GM12878 (cell line): ENCODE data around the gene UTS2R. TPM values are rescaled to one million over a fixed set of nuclear protein-coding genes. Genes with fewer than 3 reads are reported as not detected.

Experiments
- BACH1 ChIP-seq: fragments of 450-650 bp; IDR thresholded peaks from 2 replicates; pipeline ENCODE4 v1.6.1; 2017; ENCODE audit warnings: mild to moderate bottlenecking, borderline replicate concordance
- BHLHE40 ChIP-seq, 2 experiments: fragments of 450-650 bp in 1 of 2; IDR thresholded peaks; 2 replicates each; pipeline ENCODE4 v1.6.1; 2011 to 2017; ENCODE audit warnings: low read depth in 2 of 2, borderline replicate concordance in 1 of 2, improper control_type of control experiment in 1 of 2, low read length in 1 of 2, mild to moderate bottlenecking in 1 of 2
- CHD2 ChIP-seq: IDR thresholded peaks from 2 replicates; pipeline ENCODE4 v1.6.1; 2011; ENCODE audit warnings: low read depth, low read length, improper control_type of control experiment, borderline replicate concordance
- GATAD2B ChIP-seq: fragments of 450-650 bp; conservative IDR thresholded peaks from 2 replicates; pipeline ENCODE4 v1.6.1; 2017; ENCODE audit warnings: low read depth, mild to moderate bottlenecking, moderate library complexity
- IKZF2 ChIP-seq, 2 experiments: fragments of 450-650 bp; IDR thresholded peaks; 2 replicates each; pipeline ENCODE4 v1.6.1; 2017; ENCODE audit warnings: mild to moderate bottlenecking in 2 of 2, moderate library complexity in 2 of 2
- JUND ChIP-seq: IDR thresholded peaks from 2 replicates; pipeline ENCODE4 v1.6.1; 2012; ENCODE audit warnings: low read depth, mild to moderate bottlenecking, low read length, improper control_type of control experiment, moderate library complexity
- KAT2A ChIP-seq: conservative IDR thresholded peaks from 2 replicates; pipeline ENCODE4 v1.6.1; 2011; ENCODE audit warnings: low read depth, low read length; ENCODE audit not compliant: control insufficient read depth
- MTA3 ChIP-seq: IDR thresholded peaks from 2 replicates; pipeline ENCODE4 v1.6.1; 2012; ENCODE audit warnings: low read length, inconsistent platforms, borderline replicate concordance
- NFXL1 ChIP-seq: fragments of 450-650 bp; IDR thresholded peaks from 2 replicates; pipeline ENCODE4 v1.6.1; 2017; ENCODE audit warnings: antibody characterized with exemption, mild to moderate bottlenecking, borderline replicate concordance
- POU2F2 ChIP-seq: IDR thresholded peaks from 3 replicates; pipeline ENCODE4 v1.6.1; 2011; ENCODE audit warnings: low read depth, mild to moderate bottlenecking, low read length, borderline replicate concordance
- RAD21 ChIP-seq: IDR thresholded peaks from 2 replicates; pipeline ENCODE4 v1.6.1; 2011; ENCODE audit warnings: mild to moderate bottlenecking, low read depth, low read length, moderate library complexity; ENCODE audit not compliant: insufficient read depth
- RB1 ChIP-seq: fragments of 450-650 bp; formaldehyde crosslinking; IDR thresholded peaks from 2 replicates; pipeline ENCODE4 v1.6.1; 2017; ENCODE audit warnings: mild to moderate bottlenecking, borderline replicate concordance
- RUNX3 ChIP-seq: IDR thresholded peaks from 2 replicates; pipeline ENCODE4 v1.6.1; 2012; ENCODE audit warnings: low read length, inconsistent platforms
- TBL1XR1 ChIP-seq: IDR thresholded peaks from 2 replicates; pipeline ENCODE4 v1.6.1; 2012; ENCODE audit warnings: low read depth, low read length, improper control_type of control experiment
- TCF12 ChIP-seq: IDR thresholded peaks from 2 replicates; pipeline ENCODE4 v1.6.1; 2011; ENCODE audit warnings: low read depth, mild to moderate bottlenecking, low read length
- polyA plus RNA-seq, 11 experiments: library from polyadenylated mRNA; depleted of rRNA in 4 of 11; unstranded in 6 of 11; stranded (reverse) in 5 of 11; fragments of >200 nt; fragmentation: Nextera tagmentation in 4 of 11; fragmentation: Illumina TruSeq in 1 of 11; extraction: Ambion mirVana in 4 of 11; extraction: Trizol in 1 of 11; gene quantifications; 1 replicate in 1 of 11; 2 replicates in 10 of 11; pipeline versions ENCODE4 v1.2.1 to v1.2.3, GENCODE V29; 2011 to 2016; ENCODE audit warnings: inconsistent platforms in 2 of 11, missing spikeins in 2 of 11, low read depth in 1 of 11
- total RNA-seq, 4 experiments: library from RNA; depleted of rRNA in 3 of 4; stranded (reverse); fragments of >200 nt in 3 of 4; fragmentation: Illumina TruSeq in 1 of 4; extraction: Trizol in 1 of 4; gene quantifications; 2 replicates each; pipeline versions ENCODE4 v1.2.1 to v1.2.3, GENCODE V29; 2013 to 2021
- TF ChIP-seq, protein P1 (sequence below): IDR thresholded peaks from 2 replicates; pipeline ENCODE4 v1.6.1; 2012; ENCODE audit warnings: mild to moderate bottlenecking, low read depth, low read length
- TF ChIP-seq, protein P2 (sequence below): fragments of 450-650 bp; IDR thresholded peaks from 2 replicates; pipeline ENCODE4 v1.6.1; 2016; ENCODE audit warnings: mild to moderate bottlenecking
- TF ChIP-seq, protein P3 (sequence below), 3 experiments: IDR thresholded peaks in 2 of 3; conservative IDR thresholded peaks in 1 of 3; 2 replicates each; pipeline ENCODE4 v1.5.1; 2011; ENCODE audit warnings: low read depth in 3 of 3, low read length in 3 of 3, mild to moderate bottlenecking in 3 of 3, control low read depth in 2 of 3, moderate library complexity in 2 of 3, inconsistent platforms in 1 of 3, mixed read lengths in 1 of 3; ENCODE audit not compliant: control insufficient read depth in 2 of 3, insufficient read depth in 1 of 3; ENCODE audit errors: extremely low read depth in 1 of 3
- TF ChIP-seq, protein P4 (sequence below): fragments of 450-650 bp; IDR thresholded peaks from 2 replicates; pipeline ENCODE4 v1.6.1; 2018; ENCODE audit warnings: borderline replicate concordance, mild to moderate bottlenecking; ENCODE audit not compliant: partially characterized antibody

Gene UTS2R
- total and polyA plus RNA-seq, 10 of the 15 experiments (the other 5 are each of a cell fraction or from before 2014, with no cell fraction given) = 0.04 to 0.36 (median 0.11) TPM; not detected in 6

DNA sequence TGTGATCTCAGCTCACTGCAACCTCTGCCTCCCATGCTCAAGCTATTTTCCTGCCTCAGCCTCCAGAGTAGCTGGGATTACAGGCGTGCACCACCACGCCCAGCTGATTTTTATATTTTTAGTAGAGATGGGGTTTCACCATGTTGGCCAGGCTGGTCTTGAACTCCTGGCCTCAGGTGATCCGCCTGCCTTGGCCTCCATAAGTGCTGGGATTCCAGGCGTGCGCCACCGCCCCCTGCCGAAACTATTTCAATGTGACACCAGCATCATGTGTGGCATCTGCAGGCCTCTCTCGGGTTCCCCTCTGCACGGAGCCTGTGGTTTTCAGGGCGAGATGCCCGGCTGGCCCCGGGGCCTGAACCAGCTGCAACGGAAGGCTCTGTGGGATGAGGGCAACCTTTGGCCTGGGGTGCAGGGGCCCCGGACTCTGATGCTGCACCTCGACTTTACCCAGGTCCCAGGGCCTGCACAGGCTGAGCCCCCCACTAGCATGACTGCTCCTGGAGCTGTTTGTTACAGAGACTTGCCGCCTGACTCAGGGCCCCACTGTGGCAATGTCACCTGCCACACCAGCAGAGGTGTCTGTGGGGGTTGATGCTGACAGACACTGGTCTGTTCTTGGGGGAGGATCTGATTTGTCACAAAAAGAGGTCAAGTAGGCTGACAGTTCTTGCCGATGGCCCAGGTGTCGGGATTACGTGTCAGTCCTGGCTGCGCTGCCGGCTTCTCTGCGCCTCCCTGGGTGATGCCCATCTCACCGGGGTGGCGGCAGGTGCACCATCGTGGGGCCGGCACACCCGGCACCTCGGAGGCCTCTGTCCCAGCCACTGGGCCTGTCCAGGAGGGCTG is 21.2 kb upstream of the UTS2R start (continued):
- TF ChIP-seq NFXL1 = no peak
- TF ChIP-seq TCF12 = 0 out of 2 replicates have a peak, but pooled peaks have one; percentile 25
- TF ChIP-seq RAD21 = peak; percentile 35
- TF ChIP-seq, protein P1, sequence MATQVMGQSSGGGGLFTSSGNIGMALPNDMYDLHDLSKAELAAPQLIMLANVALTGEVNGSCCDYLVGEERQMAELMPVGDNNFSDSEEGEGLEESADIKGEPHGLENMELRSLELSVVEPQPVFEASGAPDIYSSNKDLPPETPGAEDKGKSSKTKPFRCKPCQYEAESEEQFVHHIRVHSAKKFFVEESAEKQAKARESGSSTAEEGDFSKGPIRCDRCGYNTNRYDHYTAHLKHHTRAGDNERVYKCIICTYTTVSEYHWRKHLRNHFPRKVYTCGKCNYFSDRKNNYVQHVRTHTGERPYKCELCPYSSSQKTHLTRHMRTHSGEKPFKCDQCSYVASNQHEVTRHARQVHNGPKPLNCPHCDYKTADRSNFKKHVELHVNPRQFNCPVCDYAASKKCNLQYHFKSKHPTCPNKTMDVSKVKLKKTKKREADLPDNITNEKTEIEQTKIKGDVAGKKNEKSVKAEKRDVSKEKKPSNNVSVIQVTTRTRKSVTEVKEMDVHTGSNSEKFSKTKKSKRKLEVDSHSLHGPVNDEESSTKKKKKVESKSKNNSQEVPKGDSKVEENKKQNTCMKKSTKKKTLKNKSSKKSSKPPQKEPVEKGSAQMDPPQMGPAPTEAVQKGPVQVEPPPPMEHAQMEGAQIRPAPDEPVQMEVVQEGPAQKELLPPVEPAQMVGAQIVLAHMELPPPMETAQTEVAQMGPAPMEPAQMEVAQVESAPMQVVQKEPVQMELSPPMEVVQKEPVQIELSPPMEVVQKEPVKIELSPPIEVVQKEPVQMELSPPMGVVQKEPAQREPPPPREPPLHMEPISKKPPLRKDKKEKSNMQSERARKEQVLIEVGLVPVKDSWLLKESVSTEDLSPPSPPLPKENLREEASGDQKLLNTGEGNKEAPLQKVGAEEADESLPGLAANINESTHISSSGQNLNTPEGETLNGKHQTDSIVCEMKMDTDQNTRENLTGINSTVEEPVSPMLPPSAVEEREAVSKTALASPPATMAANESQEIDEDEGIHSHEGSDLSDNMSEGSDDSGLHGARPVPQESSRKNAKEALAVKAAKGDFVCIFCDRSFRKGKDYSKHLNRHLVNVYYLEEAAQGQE = no peak
- TF ChIP-seq RUNX3 = peak; percentile 39; the same call in 1 of the 2 replicates
- no peak for TF ChIP-seq JUND
- no peak for TF ChIP-seq MTA3
- TF ChIP-seq TBL1XR1 = no peak
- TF ChIP-seq, protein P2, sequence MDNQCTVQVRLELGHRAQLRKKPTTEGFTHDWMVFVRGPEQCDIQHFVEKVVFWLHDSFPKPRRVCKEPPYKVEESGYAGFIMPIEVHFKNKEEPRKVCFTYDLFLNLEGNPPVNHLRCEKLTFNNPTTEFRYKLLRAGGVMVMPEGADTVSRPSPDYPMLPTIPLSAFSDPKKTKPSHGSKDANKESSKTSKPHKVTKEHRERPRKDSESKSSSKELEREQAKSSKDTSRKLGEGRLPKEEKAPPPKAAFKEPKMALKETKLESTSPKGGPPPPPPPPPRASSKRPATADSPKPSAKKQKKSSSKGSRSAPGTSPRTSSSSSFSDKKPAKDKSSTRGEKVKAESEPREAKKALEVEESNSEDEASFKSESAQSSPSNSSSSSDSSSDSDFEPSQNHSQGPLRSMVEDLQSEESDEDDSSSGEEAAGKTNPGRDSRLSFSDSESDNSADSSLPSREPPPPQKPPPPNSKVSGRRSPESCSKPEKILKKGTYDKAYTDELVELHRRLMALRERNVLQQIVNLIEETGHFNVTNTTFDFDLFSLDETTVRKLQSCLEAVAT = peak; percentile 95
- TF ChIP-seq BACH1 = no peak
- peak; percentile 34 to 75; a peak in 2 of 4 replicates for TF ChIP-seq BHLHE40 (IDR thresholded peaks at IDR 0.05; ENCODE audit: borderline replicate concordance in 1 of 2, low read depth in 2 of 2, low read length in 1 of 2)
- TF ChIP-seq GATAD2B = no peak
- 0 out of 4 replicates have a peak, but pooled peaks of 1 of the 2 experiments have one; percentile 10 for TF ChIP-seq IKZF2 (IDR thresholded peaks at IDR 0.05)
- no peak for TF ChIP-seq KAT2A
- TF ChIP-seq POU2F2 = no peak
- TF ChIP-seq RB1 = no peak
- TF ChIP-seq, protein P3, sequence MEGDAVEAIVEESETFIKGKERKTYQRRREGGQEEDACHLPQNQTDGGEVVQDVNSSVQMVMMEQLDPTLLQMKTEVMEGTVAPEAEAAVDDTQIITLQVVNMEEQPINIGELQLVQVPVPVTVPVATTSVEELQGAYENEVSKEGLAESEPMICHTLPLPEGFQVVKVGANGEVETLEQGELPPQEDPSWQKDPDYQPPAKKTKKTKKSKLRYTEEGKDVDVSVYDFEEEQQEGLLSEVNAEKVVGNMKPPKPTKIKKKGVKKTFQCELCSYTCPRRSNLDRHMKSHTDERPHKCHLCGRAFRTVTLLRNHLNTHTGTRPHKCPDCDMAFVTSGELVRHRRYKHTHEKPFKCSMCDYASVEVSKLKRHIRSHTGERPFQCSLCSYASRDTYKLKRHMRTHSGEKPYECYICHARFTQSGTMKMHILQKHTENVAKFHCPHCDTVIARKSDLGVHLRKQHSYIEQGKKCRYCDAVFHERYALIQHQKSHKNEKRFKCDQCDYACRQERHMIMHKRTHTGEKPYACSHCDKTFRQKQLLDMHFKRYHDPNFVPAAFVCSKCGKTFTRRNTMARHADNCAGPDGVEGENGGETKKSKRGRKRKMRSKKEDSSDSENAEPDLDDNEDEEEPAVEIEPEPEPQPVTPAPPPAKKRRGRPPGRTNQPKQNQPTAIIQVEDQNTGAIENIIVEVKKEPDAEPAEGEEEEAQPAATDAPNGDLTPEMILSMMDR (IDR thresholded peaks at IDR 0.05 in 2 of 3, conservative IDR thresholded peaks at IDR 0.05 in 1 of 3; ENCODE audit: control insufficient read depth in 2 of 3, extremely low read depth in 1 of 3, insufficient read depth in 1 of 3, low read depth in 3 of 3, low read length in 3 of 3) = peak; percentile 23 to 40 (median 36); a peak in 5 of 6 replicates
- TF ChIP-seq CHD2 = no peak
- TF ChIP-seq, protein P4, sequence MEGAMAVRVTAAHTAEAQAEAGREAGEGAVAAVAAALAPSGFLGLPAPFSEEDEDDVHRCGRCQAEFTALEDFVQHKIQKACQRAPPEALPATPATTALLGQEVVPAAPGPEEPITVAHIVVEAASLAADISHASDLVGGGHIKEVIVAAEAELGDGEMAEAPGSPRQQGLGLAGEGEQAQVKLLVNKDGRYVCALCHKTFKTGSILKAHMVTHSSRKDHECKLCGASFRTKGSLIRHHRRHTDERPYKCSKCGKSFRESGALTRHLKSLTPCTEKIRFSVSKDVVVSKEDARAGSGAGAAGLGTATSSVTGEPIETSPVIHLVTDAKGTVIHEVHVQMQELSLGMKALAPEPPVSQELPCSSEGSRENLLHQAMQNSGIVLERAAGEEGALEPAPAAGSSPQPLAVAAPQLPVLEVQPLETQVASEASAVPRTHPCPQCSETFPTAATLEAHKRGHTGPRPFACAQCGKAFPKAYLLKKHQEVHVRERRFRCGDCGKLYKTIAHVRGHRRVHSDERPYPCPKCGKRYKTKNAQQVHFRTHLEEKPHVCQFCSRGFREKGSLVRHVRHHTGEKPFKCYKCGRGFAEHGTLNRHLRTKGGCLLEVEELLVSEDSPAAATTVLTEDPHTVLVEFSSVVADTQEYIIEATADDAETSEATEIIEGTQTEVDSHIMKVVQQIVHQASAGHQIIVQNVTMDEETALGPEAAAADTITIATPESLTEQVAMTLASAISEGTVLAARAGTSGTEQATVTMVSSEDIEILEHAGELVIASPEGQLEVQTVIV = no peak
